Adrenal gland (tissue), 12 donors: ENCODE measurements around the gene B9D1. TPM values are rescaled to one million over a fixed set of nuclear protein-coding genes. Genes with fewer than 3 reads are reported as not detected.

ENCODE experiments used
- DNase-seq, 7 donors: peaks; one replicate each; pipeline ENCODE4 v3.0.0-alpha.2; 2019 to 2020
- H3K27ac ChIP-seq, 5 donors: fragments of 200-600 bp; sonication (generic) in 4 of 5; 1 replicate in 3 of 5; 2 replicates in 2 of 5; pipeline versions ENCODE4 v1.5.1 to v1.8.0; 2016 to 2020; ENCODE audit warnings: mild to moderate bottlenecking in 1 of 5
- H3K27me3 ChIP-seq: fragments of 200-600 bp; 2 replicates; pipeline ENCODE4 v1.8.0; 2021
- H3K36me3 ChIP-seq, 2 donors: fragments of 200-600 bp; replicated peaks in 1 of 2; 1 replicate in 1 of 2; 2 replicates in 1 of 2; pipeline versions ENCODE4 v1.5.1 to v1.8.0; 2018 to 2022
- H3K4me1 ChIP-seq, 2 donors: fragments of 200-600 bp; replicated peaks in 1 of 2; 1 replicate in 1 of 2; 2 replicates in 1 of 2; pipeline versions ENCODE4 v1.5.1 to v1.8.0; 2018 to 2021
- H3K4me3 ChIP-seq, 4 donors: fragments of 200-600 bp; sonication (generic) in 3 of 4; one replicate each; pipeline ENCODE4 v1.5.1; 2016 to 2018
- H3K9me3 ChIP-seq, 3 donors: fragments of 200-600 bp; sonication (generic) in 1 of 3; replicated peaks in 1 of 3; 1 replicate in 2 of 3; 2 replicates in 1 of 3; pipeline versions ENCODE4 v1.5.1 to v1.8.0; 2016 to 2021
- POLR2A ChIP-seq, 2 donors: fragments of 450-650 bp; IDR thresholded peaks; one replicate each; pipeline ENCODE4 v1.6.1; 2017; ENCODE audit warnings: antibody characterized with exemption in 2 of 2, mild to moderate bottlenecking in 2 of 2, moderate library complexity in 1 of 2
- WGBS, 4 donors: extraction: QIAGEN DNeasy Blood & Tissue Kit in 2 of 4; methylation state at CpG; one replicate each; pipeline versions ENCODE4 v1.1.5 to v1.1.7; 2013 to 2017; 5-methylcytosine and 5-hydroxymethylcytosine counted together
- intact Hi-C, 2 donors: fragments of 100-400 bp; cut with DNase I; formaldehyde crosslinking; loops; one replicate each; pipeline versions ENCODE4 v1.14.1 to v1.15.0; 2022 to 2023
- polyA plus RNA-seq, 3 donors: library from polyadenylated mRNA; stranded (reverse); fragments of 200-250 nt in 2 of 3; fragments of 350-450 nt in 1 of 3; fragmentation: Illumina TruSeq in 1 of 3; extraction: RNeasy Lipid Tissue Mini Kit (QIAGEN cat#74804) in 1 of 3; gene quantifications; one replicate each; pipeline ENCODE4 v1.2.3, GENCODE V29; 2013 to 2014
- total RNA-seq, 9 donors: library from RNA; depleted of rRNA in 4 of 9; stranded (reverse); fragments of >200 nt in 4 of 9; fragments of 120-200 nt in 1 of 9; fragmentation: NEBNext Ultra II Directional in 1 of 9; extraction: Animal tissue kit (Norgen Biotek cat#: 25700) in 1 of 9; gene quantifications; one replicate each; pipeline versions ENCODE4 v1.1.0 to v1.2.4, GENCODE V29; 2013 to 2023
- TF ChIP-seq, protein P1 (sequence below), 6 experiments: fragments of 450-650 bp in 4 of 6; fragments of 200-600 bp in 2 of 6; sonication (generic) in 1 of 6; IDR thresholded peaks; 1 replicate in 5 of 6; 2 replicates in 1 of 6; pipeline versions ENCODE4 v1.5.1 to v1.8.0; 2016 to 2021; ENCODE audit warnings: antibody characterized with exemption in 6 of 6, mild to moderate bottlenecking in 2 of 6, moderate library complexity in 1 of 6
- donor health status: healthy with polysubstance abuse.
- donor health status: Bipolar disorder and iron deficiency.
- donor health status: DM: yes; HTN: yes; CAD: no.
- donor health status: DM: no; HTN: no; CAD: no.
- donor health status: DM: no; HTN: no; CAD: no.
- donor health status: DM: yes; HTN: yes; CAD: no.

The B9D1 gene
- total and polyA plus RNA-seq, 12 donors, result 19.3 to 67.7 (median 30.1) TPM

DNA sequence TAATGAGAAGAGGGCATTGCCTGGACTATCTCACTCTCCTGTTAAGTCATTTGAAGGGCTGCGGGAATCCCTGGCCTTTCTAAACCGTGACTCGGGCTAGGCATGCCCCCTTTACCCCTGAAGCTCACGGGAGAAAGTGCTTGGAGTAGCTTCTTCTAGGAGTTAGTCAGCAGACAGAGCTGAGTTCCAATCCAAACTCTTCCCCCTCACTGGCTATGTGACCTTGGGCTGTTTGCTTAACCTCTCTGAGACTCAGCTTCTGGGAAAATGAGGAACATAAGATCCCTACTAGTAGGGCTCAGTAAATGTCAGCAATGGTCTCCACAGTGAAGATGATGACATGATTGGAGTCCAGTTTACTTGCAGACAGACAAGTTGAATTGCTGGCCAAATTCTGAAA, 5.7 kb upstream of the B9D1 start:
- H3K27ac ChIP-seq, result peak overlapping the region in 2 of 5 donors; percentile 39 to 42
- H3K36me3 ChIP-seq, result no peaks in the 10 kb centered on the region
- WGBS, 4 donors, result 64 to 83% (median 65%) methylated on average over 3 to 4 of the region's 4 CpGs
- H3K9me3 ChIP-seq, result no peaks in the 10 kb centered on the region
- H3K4me3 ChIP-seq, result no peak overlapping the region
- intact Hi-C loops, result loop anchor here (10.0 kb wide), 2 partner anchors 137 to 397 kb away; no protein-coding TSS in a partner anchor
- H3K4me1 ChIP-seq, result peaks cover 2 to 25% of the 10 kb centered on the region in 2 donors
- DNase-seq, result peak in 1 of 7 donors; percentile 17
- H3K27me3 ChIP-seq, result no peaks in the 10 kb centered on the region
- no peak for TF ChIP-seq POLR2A (IDR thresholded peaks at IDR 0.05)
- TF ChIP-seq, protein P1, sequence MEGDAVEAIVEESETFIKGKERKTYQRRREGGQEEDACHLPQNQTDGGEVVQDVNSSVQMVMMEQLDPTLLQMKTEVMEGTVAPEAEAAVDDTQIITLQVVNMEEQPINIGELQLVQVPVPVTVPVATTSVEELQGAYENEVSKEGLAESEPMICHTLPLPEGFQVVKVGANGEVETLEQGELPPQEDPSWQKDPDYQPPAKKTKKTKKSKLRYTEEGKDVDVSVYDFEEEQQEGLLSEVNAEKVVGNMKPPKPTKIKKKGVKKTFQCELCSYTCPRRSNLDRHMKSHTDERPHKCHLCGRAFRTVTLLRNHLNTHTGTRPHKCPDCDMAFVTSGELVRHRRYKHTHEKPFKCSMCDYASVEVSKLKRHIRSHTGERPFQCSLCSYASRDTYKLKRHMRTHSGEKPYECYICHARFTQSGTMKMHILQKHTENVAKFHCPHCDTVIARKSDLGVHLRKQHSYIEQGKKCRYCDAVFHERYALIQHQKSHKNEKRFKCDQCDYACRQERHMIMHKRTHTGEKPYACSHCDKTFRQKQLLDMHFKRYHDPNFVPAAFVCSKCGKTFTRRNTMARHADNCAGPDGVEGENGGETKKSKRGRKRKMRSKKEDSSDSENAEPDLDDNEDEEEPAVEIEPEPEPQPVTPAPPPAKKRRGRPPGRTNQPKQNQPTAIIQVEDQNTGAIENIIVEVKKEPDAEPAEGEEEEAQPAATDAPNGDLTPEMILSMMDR (IDR thresholded peaks at IDR 0.05), result no peak

DNA sequence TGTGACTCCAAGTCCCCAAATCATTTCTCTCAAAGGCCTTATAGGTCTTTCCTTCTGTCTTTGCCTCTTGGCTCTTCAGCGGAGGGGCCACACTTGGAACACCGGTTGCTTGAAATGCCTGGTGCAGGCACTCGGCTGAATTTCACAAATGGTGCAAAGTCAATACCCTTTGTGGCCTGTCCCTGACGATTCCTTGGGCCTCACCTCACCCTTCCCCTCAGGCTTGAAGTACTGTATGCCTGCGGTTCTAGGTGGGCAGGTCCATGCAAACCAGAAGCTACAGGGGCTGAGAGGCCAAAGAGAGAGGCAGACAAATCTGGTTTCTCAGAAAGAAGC, 4.1 kb upstream of the B9D1 start:
- DNase-seq, result peak in 1 of 7 donors; percentile 7
- no peaks in the 10 kb centered on the region for H3K9me3 ChIP-seq
- H3K4me3 ChIP-seq, result no peak overlapping the region
- no peak overlapping the region for H3K27ac ChIP-seq
- intact Hi-C loops, result loop anchor here (10.0 kb wide), 2 partner anchors 138 to 398 kb away; no protein-coding TSS in a partner anchor
- no peaks in the 10 kb centered on the region for H3K27me3 ChIP-seq
- TF ChIP-seq, protein P1 (IDR thresholded peaks at IDR 0.05), result no peak
- TF ChIP-seq POLR2A (IDR thresholded peaks at IDR 0.05), result no peak
- no peaks in the 10 kb centered on the region for H3K36me3 ChIP-seq
- H3K4me1 ChIP-seq, result peaks cover 12 to 29% of the 10 kb centered on the region in 2 donors
- 92 to 96% (median 95%) methylated on average over 5 of the region's 5 CpGs for WGBS, 4 donors

DNA sequence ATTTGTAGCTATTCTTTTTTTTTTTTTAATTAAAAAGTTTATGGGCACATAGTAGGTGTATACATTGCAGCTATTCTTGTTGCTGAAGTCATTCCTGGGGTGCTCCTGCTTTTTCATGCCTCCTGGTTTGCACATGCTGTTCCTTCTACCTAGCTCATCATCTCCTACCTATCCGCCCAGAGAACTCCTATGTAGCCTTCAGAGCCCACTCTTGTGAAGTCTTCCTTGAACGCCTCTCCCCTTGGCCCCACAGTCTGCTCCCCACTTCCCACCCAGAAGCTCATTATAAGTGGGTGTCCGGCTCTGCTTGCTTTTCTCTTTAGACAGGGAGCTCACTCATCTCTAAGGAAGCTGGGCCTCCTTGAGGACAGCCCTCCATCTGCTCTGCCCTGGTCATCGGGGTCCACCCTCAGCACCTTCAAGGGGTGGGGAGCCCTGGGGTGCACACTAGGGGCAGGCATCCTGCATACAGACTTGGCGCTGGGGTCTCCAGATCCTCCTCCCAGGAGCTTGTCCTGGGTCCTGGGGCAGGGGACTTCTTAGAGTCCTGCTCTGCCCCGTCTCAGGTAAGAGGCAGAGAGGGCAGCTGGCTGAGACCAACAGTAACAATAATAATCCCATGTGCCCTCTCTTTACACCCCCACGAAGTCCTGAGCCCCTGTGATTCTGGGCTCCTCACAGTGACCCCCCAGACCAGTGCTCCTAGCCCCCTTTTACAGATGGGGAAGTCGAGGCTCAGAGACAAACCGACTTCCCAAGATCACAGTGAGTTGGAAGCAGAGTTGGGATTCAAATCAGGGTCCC, 3.5 kb upstream of the B9D1 start:
- intact Hi-C loops, result loop anchor here (10.0 kb wide), 2 partner anchors 139 to 399 kb away; no protein-coding TSS in a partner anchor
- Histone ChIP-seq H3K36me3 (no peaks in the 10 kb centered on the region), H3K9me3 (no peaks in the 10 kb centered on the region), H3K4me1 (peaks cover 12 to 26% of the 10 kb centered on the region in 2 donors), H3K27me3 (no peaks in the 10 kb centered on the region), H3K4me3 (no peak overlapping the region), H3K27ac (no peak overlapping the region)
- 89 to 99% (median 93%) methylated on average over 6 to 9 of the region's 9 CpGs for WGBS, 4 donors
- no peak for TF ChIP-seq POLR2A (IDR thresholded peaks at IDR 0.05)
- TF ChIP-seq, protein P1 (IDR thresholded peaks at IDR 0.05), result no peak
- DNase-seq, result peak in 1 of 7 donors; percentile 10

DNA sequence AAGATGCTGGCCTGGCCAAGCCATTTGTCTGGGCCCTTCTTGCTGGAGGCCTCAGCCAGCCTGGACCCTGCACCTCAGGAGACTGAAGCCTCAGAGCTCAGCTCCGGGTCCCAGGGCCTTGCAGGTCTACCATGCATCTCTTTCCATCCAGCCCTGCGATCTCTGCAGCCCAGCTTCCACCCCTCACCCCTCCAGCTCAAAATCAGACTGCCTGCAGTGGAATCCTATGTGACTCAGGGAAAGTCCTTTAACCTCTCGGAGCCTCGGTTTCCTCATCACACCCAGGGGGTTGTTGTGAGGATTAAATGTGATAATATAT, 2.9 kb upstream of the B9D1 start:
- DNase-seq, result peak in 1 of 7 donors; percentile 13
- 87 to 93% (median 90%) methylated on average over 4 of the region's 4 CpGs for WGBS, 4 donors
- intact Hi-C loops, result loop anchor here (10.0 kb wide), 2 partner anchors 139 to 399 kb away; no protein-coding TSS in a partner anchor
- Histone ChIP-seq H3K27ac (no peak overlapping the region), H3K4me3 (no peak overlapping the region), H3K9me3 (no peaks in the 10 kb centered on the region), H3K27me3 (no peaks in the 10 kb centered on the region), H3K36me3 (no peaks in the 10 kb centered on the region), H3K4me1 (peaks cover 12 to 20% of the 10 kb centered on the region in 2 donors)
- no peak for TF ChIP-seq POLR2A (IDR thresholded peaks at IDR 0.05)
- TF ChIP-seq, protein P1 (IDR thresholded peaks at IDR 0.05), result no peak
